Measurements from ENCODE around the gene PRKN.

Gene PRKN

GRCh38 chr6:161411265-161411944, 1316.2 kb downstream of the PRKN start:
- DNase-seq (ENCODE audit: low spot score) = no peak

- no peak for DNase-seq (ENCODE audit: low spot score)
Measured at GRCh38 chr6:161410736-161411135, 1316.8 kb downstream of the PRKN start.

- no peak for DNase-seq (ENCODE audit: low spot score)
Measured at GRCh38 chr6:161410076-161410475, 1317.5 kb downstream of the PRKN start.

GRCh38 chr6:161409353-161409752, 1318.2 kb downstream of the PRKN start:
- no peak for DNase-seq (ENCODE audit: low spot score)

- no peak for DNase-seq (ENCODE audit: low spot score)
Measured at GRCh38 chr6:161408041-161408440, 1319.5 kb downstream of the PRKN start.

GRCh38 chr6:161407581-161407980, 1320.0 kb downstream of the PRKN start:
- no peak for DNase-seq (ENCODE audit: low spot score)

- DNase-seq (ENCODE audit: low spot score) = no peak
Measured at GRCh38 chr6:161407115-161407514, 1320.5 kb downstream of the PRKN start.

GRCh38 chr6:161406646-161407045, 1320.9 kb downstream of the PRKN start:
- DNase-seq (ENCODE audit: low spot score) = no peak

GRCh38 chr6:161405418-161405817, 1322.1 kb downstream of the PRKN start:
- no peak for DNase-seq (ENCODE audit: low spot score)

- no peak for DNase-seq (ENCODE audit: low spot score)
Measured at GRCh38 chr6:161403717-161404116, 1323.8 kb downstream of the PRKN start.

- DNase-seq (ENCODE audit: low spot score) = no peak
Measured at GRCh38 chr6:161401587-161402309, 1325.8 kb downstream of the PRKN start.

GRCh38 chr6:161400671-161401070, 1326.9 kb downstream of the PRKN start:
- no peak for DNase-seq (ENCODE audit: low spot score)

- DNase-seq (ENCODE audit: low spot score) = no peak
Measured at GRCh38 chr6:161396539-161396938, 1331.0 kb downstream of the PRKN start.

- DNase-seq (ENCODE audit: low spot score) = no peak
Measured at GRCh38 chr6:161395716-161396231, 1331.8 kb downstream of the PRKN start.

- DNase-seq (ENCODE audit: low spot score) = no peak
Measured at GRCh38 chr6:161394437-161394836, 1333.1 kb downstream of the PRKN start.

GRCh38 chr6:161393839-161394364, 1333.7 kb downstream of the PRKN start:
- DNase-seq (ENCODE audit: low spot score) = peak; percentile 71

- DNase-seq (ENCODE audit: low spot score) = no peak
Measured at GRCh38 chr6:161393292-161393691, 1334.3 kb downstream of the PRKN start.

- no peak for DNase-seq (ENCODE audit: low spot score)
Measured at GRCh38 chr6:161389756-161390155, 1337.8 kb downstream of the PRKN start.

GRCh38 chr6:161383951-161384350, 1343.6 kb downstream of the PRKN start:
- no peak for DNase-seq (ENCODE audit: low spot score)

GRCh38 chr6:161379834-161380582, 1347.6 kb downstream of the PRKN start:
- DNase-seq (ENCODE audit: low spot score) = no peak

- no peak for DNase-seq (ENCODE audit: low spot score)
Measured at GRCh38 chr6:161378115-161378514, 1349.5 kb downstream of the PRKN start.

- DNase-seq (ENCODE audit: low spot score) = no peak
Measured at GRCh38 chr6:161377116-161377515, 1350.5 kb downstream of the PRKN start.

Data from CD4-positive, alpha-beta T cell treated with Interleukin-6 at 100 ng/mL for 8 hours (primary cell).